ENCODE measurements around the gene ARRDC4. TPM values are rescaled to one million over a fixed set of nuclear protein-coding genes. Genes with fewer than 3 reads are reported as not detected.

ARRDC4 gene
- total and polyA plus RNA-seq, 4 donors = 16.5 to 41.5 (median 19.4) TPM

DNA sequence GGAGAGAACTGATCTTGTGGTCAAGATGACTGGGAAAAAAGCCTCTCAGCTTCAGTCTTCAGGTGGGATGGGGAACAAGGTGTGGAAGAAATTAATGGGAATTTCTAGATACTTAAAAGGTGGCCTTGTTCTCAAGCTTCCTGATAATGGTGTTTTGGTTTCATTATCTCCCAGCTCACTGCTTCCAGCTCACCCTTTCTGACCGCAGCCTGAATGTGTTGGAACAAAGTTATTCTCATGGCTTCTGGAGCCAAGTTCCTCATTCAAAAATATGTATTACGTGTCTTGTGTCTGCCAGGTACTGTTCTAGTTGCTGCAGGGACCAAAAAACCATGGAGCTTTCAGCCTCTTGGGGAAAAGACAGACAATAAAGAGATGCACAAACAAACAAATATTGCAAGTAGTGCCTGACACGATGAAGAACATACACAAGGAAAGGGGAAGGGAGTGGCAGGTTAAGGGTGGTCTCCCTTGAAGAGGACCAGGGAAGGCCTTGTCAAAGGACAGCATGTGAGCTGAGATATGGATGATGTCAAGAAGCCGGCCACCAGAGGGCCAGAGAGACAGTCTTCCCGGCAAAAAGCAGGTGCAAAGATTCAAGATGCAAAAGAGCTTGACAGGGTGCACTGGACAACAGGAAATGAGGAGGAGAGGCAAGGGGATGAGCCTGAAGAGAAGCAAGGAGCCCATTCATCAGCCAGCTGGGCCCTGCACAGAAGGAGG, 35.5 kb downstream of the ARRDC4 start:
- H3K9ac ChIP-seq (ENCODE audit: insufficient read depth in 1 of 2, low read length in 2 of 2) = no peak overlapping the region
- no peak for DNase-seq

DNA sequence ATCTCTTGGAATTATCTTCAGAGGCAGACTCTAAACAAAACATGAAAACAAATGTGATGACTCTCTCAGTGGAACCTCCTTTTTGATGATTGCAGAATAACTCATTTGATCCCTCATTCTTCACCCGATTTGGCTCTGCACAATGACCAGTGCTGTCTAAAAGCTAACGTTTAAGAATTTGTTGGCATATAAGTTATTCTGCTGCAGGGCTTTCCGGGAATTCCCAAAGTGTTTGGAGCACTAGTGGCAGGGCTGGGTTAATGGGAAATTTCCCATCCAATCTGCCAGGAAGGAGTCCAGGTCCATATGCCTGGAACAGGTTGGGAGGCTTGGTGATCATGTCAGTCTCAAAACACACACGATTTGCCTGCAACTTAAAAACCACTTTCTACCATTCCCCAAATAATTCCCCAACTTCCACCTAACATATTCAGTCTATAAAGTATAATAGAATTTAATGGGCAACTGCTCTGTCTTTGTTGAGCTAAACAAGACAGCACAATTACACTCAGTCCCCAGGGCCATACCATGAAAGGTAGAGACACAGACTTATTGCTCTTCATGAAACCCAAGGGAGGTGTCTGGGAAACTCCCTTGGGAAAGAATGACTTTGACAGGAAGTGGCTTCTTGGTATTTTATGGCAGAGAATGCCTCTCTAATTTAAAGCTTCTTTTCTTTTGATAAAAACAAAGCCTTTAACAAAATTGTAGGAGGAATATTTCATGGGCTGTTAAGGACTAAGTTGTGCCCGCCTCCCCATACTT, 38.0 kb downstream of the ARRDC4 start:
- Histone ChIP-seq H3K4me3 (no peak overlapping the region), H3K4me1 (ENCODE audit: control insufficient read depth in 5 of 5, insufficient read depth in 5 of 5, low read length in 5 of 5) (peaks cover 0 to 2% (median 0%) of the 10 kb centered on the region in 5 donors), H3K9me3 (ENCODE audit: control insufficient read depth in 4 of 4, insufficient read depth in 3 of 4, low read length in 3 of 4) (peaks cover 0 to 3% (median 0%) of the 10 kb centered on the region in 4 donors), H3K36me3 (ENCODE audit: control insufficient read depth in 4 of 4, insufficient read depth in 4 of 4, low read length in 4 of 4) (no peaks in the 10 kb centered on the region), H3K9ac (ENCODE audit: insufficient read depth in 1 of 2, low read length in 2 of 2) (no peak overlapping the region), H3K27ac (ENCODE audit: low read depth in 1 of 2, low read length in 1 of 2) (no peak overlapping the region), H3K27me3 (ENCODE audit: control insufficient read depth in 3 of 3, insufficient read depth in 3 of 3, low read length in 2 of 3) (peaks cover 0 to 5% (median 0%) of the 10 kb centered on the region in 3 donors)
- DNase-seq = no peak
- 84 to 86% methylated on average over 5 of the region's 5 CpGs for WGBS, 2 donors
- TF ChIP-seq, protein P1, sequence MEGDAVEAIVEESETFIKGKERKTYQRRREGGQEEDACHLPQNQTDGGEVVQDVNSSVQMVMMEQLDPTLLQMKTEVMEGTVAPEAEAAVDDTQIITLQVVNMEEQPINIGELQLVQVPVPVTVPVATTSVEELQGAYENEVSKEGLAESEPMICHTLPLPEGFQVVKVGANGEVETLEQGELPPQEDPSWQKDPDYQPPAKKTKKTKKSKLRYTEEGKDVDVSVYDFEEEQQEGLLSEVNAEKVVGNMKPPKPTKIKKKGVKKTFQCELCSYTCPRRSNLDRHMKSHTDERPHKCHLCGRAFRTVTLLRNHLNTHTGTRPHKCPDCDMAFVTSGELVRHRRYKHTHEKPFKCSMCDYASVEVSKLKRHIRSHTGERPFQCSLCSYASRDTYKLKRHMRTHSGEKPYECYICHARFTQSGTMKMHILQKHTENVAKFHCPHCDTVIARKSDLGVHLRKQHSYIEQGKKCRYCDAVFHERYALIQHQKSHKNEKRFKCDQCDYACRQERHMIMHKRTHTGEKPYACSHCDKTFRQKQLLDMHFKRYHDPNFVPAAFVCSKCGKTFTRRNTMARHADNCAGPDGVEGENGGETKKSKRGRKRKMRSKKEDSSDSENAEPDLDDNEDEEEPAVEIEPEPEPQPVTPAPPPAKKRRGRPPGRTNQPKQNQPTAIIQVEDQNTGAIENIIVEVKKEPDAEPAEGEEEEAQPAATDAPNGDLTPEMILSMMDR (IDR thresholded peaks at IDR 0.05; ENCODE audit: control extremely low read depth, extremely low read depth) = no peak
- no peak for ATAC-seq (ENCODE audit: insufficient read depth, low FRiP score)

More for the DNA sequence above, 35.5 kb downstream of the ARRDC4 start:
- no peak for ATAC-seq (ENCODE audit: insufficient read depth, low FRiP score)
- Histone ChIP-seq H3K36me3 (ENCODE audit: control insufficient read depth in 4 of 4, insufficient read depth in 4 of 4, low read length in 4 of 4) (no peaks in the 10 kb centered on the region), H3K4me1 (ENCODE audit: control insufficient read depth in 5 of 5, insufficient read depth in 5 of 5, low read length in 5 of 5) (no peaks in the 10 kb centered on the region), H3K9me3 (ENCODE audit: control insufficient read depth in 4 of 4, insufficient read depth in 3 of 4, low read length in 3 of 4) (no peaks in the 10 kb centered on the region), H3K27me3 (ENCODE audit: control insufficient read depth in 3 of 3, insufficient read depth in 3 of 3, low read length in 2 of 3) (peaks cover 0 to 5% (median 0%) of the 10 kb centered on the region in 3 donors), H3K4me3 (no peak overlapping the region), H3K27ac (ENCODE audit: low read depth in 1 of 2, low read length in 1 of 2) (no peak overlapping the region)
- TF ChIP-seq, protein P1 (IDR thresholded peaks at IDR 0.05; ENCODE audit: control extremely low read depth, extremely low read depth) = no peak
- WGBS, 2 donors = 36 to 43% methylated on average over 5 of the region's 5 CpGs

DNA sequence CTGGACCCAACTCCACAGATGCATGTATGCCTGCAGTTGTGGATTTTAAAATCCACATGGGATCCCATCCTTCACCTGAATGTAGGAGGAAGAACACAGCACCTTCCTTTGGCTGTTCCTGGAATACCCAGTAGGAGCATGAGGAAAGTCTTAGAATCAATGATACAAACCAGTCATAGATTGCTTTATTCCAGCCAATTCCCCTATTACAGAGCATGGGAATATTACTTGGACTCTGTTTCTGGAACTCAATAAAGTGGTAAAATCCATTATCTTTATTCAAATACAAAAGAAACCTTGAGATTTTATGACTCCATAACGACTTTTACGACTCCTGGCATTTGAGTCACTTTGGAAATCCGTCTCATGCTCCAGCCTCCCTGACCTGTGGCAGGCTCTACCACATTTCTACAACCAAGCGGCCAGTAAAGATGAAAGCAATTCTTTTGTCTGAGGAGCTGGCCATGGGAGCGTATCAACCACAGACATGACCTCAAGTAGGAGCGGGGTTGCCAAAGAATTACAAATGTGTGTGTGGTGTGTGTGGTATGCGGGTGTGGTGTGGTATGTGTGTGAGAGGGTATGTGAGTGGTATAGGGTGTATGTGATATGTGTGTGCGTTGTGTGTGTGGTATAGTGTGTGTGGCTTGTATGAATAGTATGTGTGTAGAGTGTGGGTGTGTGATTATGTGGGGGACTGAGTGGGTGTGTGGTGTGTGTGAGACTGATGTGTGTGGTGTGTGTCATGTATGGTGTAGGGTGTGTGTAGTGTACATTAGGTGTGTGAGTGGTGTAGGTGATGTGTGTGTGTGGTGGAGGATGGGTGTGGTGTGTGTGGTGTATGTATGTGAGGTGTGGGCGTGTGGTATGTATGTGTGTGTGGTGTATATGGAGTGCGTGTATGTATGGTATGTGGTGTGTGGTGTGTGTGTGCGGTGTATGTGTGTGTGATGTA, 40.0 kb downstream of the ARRDC4 start:
- Histone ChIP-seq H3K4me3 (no peak overlapping the region), H3K27ac (ENCODE audit: low read depth in 1 of 2, low read length in 1 of 2) (no peak overlapping the region), H3K9me3 (ENCODE audit: control insufficient read depth in 4 of 4, insufficient read depth in 3 of 4, low read length in 3 of 4) (peaks cover 0 to 3% (median 0%) of the 10 kb centered on the region in 4 donors), H3K9ac (ENCODE audit: insufficient read depth in 1 of 2, low read length in 2 of 2) (no peak overlapping the region), H3K4me1 (ENCODE audit: control insufficient read depth in 5 of 5, insufficient read depth in 5 of 5, low read length in 5 of 5) (peaks cover 0 to 2% (median 0%) of the 10 kb centered on the region in 5 donors), H3K27me3 (ENCODE audit: control insufficient read depth in 3 of 3, insufficient read depth in 3 of 3, low read length in 2 of 3) (peaks cover 0 to 2% (median 0%) of the 10 kb centered on the region in 3 donors), H3K36me3 (ENCODE audit: control insufficient read depth in 4 of 4, insufficient read depth in 4 of 4, low read length in 4 of 4) (no peaks in the 10 kb centered on the region)
- ATAC-seq (ENCODE audit: insufficient read depth, low FRiP score) = no peak
- DNase-seq = no peak
- 82 to 92% methylated on average over 11 of the region's 11 CpGs for WGBS, 2 donors
- TF ChIP-seq, protein P1 (IDR thresholded peaks at IDR 0.05; ENCODE audit: control extremely low read depth, extremely low read depth) = no peak
